Measurements from ENCODE around the gene IRS1. TPM values are rescaled to one million over a fixed set of nuclear protein-coding genes. Genes with fewer than 3 reads are reported as not detected.

The IRS1 gene
- total RNA-seq, 8 experiments from 2014 or later, result 7.1 to 47.0 (median 8.7) TPM

GRCh38 chr2:226794196-226794661 is 5.4 kb downstream of the IRS1 start:
- Histone ChIP-seq H3K27ac (peak overlapping the region in 1 of 2 donors; percentile 32), H3K4me1 (replicated peaks in 1 of 2) (peaks cover 32 to 35% of the 10 kb centered on the region in 2 donors), H3K4me3 (peak overlapping the region; percentile 20 to 61 (median 44))
- in situ Hi-C loops (cut with MboI; ENCODE audit: low pct_unique_long_range_greater_than_20kb in 2 of 9, low sequenced_read_pairs in 9 of 9, unreplicated experiment in 9 of 9), result loop anchor here in 3 of 9 experiments (25.0 kb wide), 4 partner anchors 382 to 907 kb away; no protein-coding TSS in a partner anchor
- no peak for ATAC-seq (replicated peaks in 6 of 8)
- 0 to 26% (median 7%) methylated on average over 1 to 4 of the region's 4 CpGs; no CpG with 5 or more reads in 2 of the 10 experiments for WGBS, 10 experiments

GRCh38 chr2:226793646-226794045 is 6.0 kb downstream of the IRS1 start:
- 0 to 43% (median 25%) methylated on average over 1 to 2 of the region's 2 CpGs; no CpG with 5 or more reads in 2 of the 10 experiments for WGBS, 10 experiments
- ATAC-seq (replicated peaks in 6 of 8), result no peak
- peak overlapping the region in 1 of 2 donors; percentile 20 for H3K27ac ChIP-seq

GRCh38 chr2:226792155-226792881 is 7.3 kb downstream of the IRS1 start:
- 3 to 32% (median 13%) methylated on average over 2 to 6 of the region's 7 CpGs for WGBS, 10 experiments
- Histone ChIP-seq H3K27ac (peak overlapping the region; percentile 83 to 87), H3K4me1 (replicated peaks in 1 of 2) (peaks cover 31 to 43% of the 10 kb centered on the region in 2 donors), H3K4me3 (peak overlapping the region; percentile 43 to 61 (median 52))
- ATAC-seq (replicated peaks in 6 of 8), result no peak
- in situ Hi-C loops (cut with MboI; ENCODE audit: low pct_unique_long_range_greater_than_20kb in 2 of 9, low sequenced_read_pairs in 9 of 9, unreplicated experiment in 9 of 9), result loop anchor here in 3 of 9 experiments (25.0 kb wide), 4 partner anchors 380 to 905 kb away; no protein-coding TSS in a partner anchor

More at GRCh38 chr2:226793646-226794045, 6.0 kb downstream of the IRS1 start:
- Histone ChIP-seq H3K4me3 (peak overlapping the region; percentile 20 to 61 (median 44)), H3K4me1 (replicated peaks in 1 of 2) (peaks cover 37 to 39% of the 10 kb centered on the region in 2 donors)
- in situ Hi-C loops (cut with MboI; ENCODE audit: low pct_unique_long_range_greater_than_20kb in 2 of 9, low sequenced_read_pairs in 9 of 9, unreplicated experiment in 9 of 9), result loop anchor here in 3 of 9 experiments (25.0 kb wide), 4 partner anchors 381 to 906 kb away; no protein-coding TSS in a partner anchor

- peaks cover 31 to 43% of the 10 kb centered on the region in 2 donors for H3K4me1 ChIP-seq (replicated peaks in 1 of 2)
- H3K27ac ChIP-seq, result peak overlapping the region; percentile 83 to 87
- WGBS, 10 experiments, result 0 to 1% (median 0%) methylated on average over 1 to 15 of the region's 56 CpGs; no CpG with 5 or more reads in 5 of the 10 experiments
- H3K4me3 ChIP-seq, result peak overlapping the region; percentile 43 to 61 (median 52)
- in situ Hi-C loops (cut with MboI; ENCODE audit: low pct_unique_long_range_greater_than_20kb in 2 of 9, low sequenced_read_pairs in 9 of 9, unreplicated experiment in 9 of 9), result loop anchor here in 3 of 9 experiments (25.0 kb wide), 4 partner anchors 379 to 904 kb away; no protein-coding TSS in a partner anchor
- ATAC-seq (replicated peaks in 6 of 8), result peak; percentile 84 to 93 (median 92)
These were observed 8.0 kb downstream of the IRS1 start for GRCh38 chr2:226791487-226792081.

- in situ Hi-C loops (cut with MboI; ENCODE audit: low pct_unique_long_range_greater_than_20kb in 2 of 9, low sequenced_read_pairs in 9 of 9, unreplicated experiment in 9 of 9), result loop anchor here in 3 of 9 experiments (25.0 kb wide), 4 partner anchors 379 to 904 kb away; no protein-coding TSS in a partner anchor
- H3K27ac ChIP-seq, result peak overlapping the region; percentile 83 to 87
- ATAC-seq (replicated peaks in 6 of 8), result peak; percentile 41 to 68 (median 62)
- H3K4me3 ChIP-seq, result peak overlapping the region; percentile 43 to 61 (median 52)
- 0 to 51% (median 8%) methylated on average over 1 to 16 of the region's 24 CpGs; no CpG with 5 or more reads in 4 of the 10 experiments for WGBS, 10 experiments
- peaks cover 28 to 43% of the 10 kb centered on the region in 2 donors for H3K4me1 ChIP-seq (replicated peaks in 1 of 2)
These were observed 8.5 kb downstream of the IRS1 start for GRCh38 chr2:226791056-226791486.

- in situ Hi-C loops (cut with MboI; ENCODE audit: low pct_unique_long_range_greater_than_20kb in 2 of 9, low sequenced_read_pairs in 9 of 9, unreplicated experiment in 9 of 9), result loop anchor here in 3 of 9 experiments (25.0 kb wide), 4 partner anchors 378 to 903 kb away; no protein-coding TSS in a partner anchor
- peaks cover 22 to 38% of the 10 kb centered on the region in 2 donors for H3K4me1 ChIP-seq (replicated peaks in 1 of 2)
- H3K27ac ChIP-seq, result peak overlapping the region; percentile 83 to 87
- peak overlapping the region; percentile 43 to 61 (median 52) for H3K4me3 ChIP-seq
- ATAC-seq (replicated peaks in 6 of 8), result no peak
- 79 to 100% (median 100%) methylated on average over 1 to 2 of the region's 2 CpGs; no CpG with 5 or more reads in 4 of the 10 experiments for WGBS, 10 experiments
These were observed 9.2 kb downstream of the IRS1 start for GRCh38 chr2:226790431-226790830.

GRCh38 chr2:226790011-226790410 is 9.6 kb downstream of the IRS1 start:
- in situ Hi-C loops (cut with MboI; ENCODE audit: low pct_unique_long_range_greater_than_20kb in 2 of 9, low sequenced_read_pairs in 9 of 9, unreplicated experiment in 9 of 9), result loop anchor here in 3 of 9 experiments (25.0 kb wide), 4 partner anchors 378 to 903 kb away; no protein-coding TSS in a partner anchor
- 71 to 100% (median 86%) methylated on average over 1 of the region's 1 CpG; no CpG with 5 or more reads in 3 of the 10 experiments for WGBS, 10 experiments
- Histone ChIP-seq H3K4me3 (no peak overlapping the region), H3K27ac (no peak overlapping the region), H3K4me1 (replicated peaks in 1 of 2) (peaks cover 18 to 33% of the 10 kb centered on the region in 2 donors)
- ATAC-seq (replicated peaks in 6 of 8), result no peak

- H3K4me1 ChIP-seq (replicated peaks in 1 of 2), result peaks cover 18 to 29% of the 10 kb centered on the region in 2 donors
- no peak overlapping the region for H3K27ac ChIP-seq
- WGBS, 10 experiments, result 23 to 76% (median 45%) methylated on average over 2 to 3 of the region's 3 CpGs; no CpG with 5 or more reads in 1 of the 10 experiments
- ATAC-seq (replicated peaks in 6 of 8), result no peak
- in situ Hi-C loops (cut with MboI; ENCODE audit: low pct_unique_long_range_greater_than_20kb in 2 of 9, low sequenced_read_pairs in 9 of 9, unreplicated experiment in 9 of 9), result loop anchor here in 3 of 9 experiments (25.0 kb wide), 4 partner anchors 377 to 902 kb away; no protein-coding TSS in a partner anchor
- no peak overlapping the region for H3K4me3 ChIP-seq
These were observed 10.6 kb downstream of the IRS1 start for GRCh38 chr2:226788881-226789490.

- no peak for ATAC-seq (replicated peaks in 6 of 8)
- in situ Hi-C loops (cut with MboI; ENCODE audit: low pct_unique_long_range_greater_than_20kb in 2 of 9, low sequenced_read_pairs in 9 of 9, unreplicated experiment in 9 of 9), result loop anchor here in 3 of 9 experiments (25.0 kb wide), 4 partner anchors 376 to 901 kb away; no protein-coding TSS in a partner anchor
- H3K4me1 ChIP-seq (replicated peaks in 1 of 2), result peaks cover 18 to 27% of the 10 kb centered on the region in 2 donors
- H3K4me3 ChIP-seq, result no peak overlapping the region
- H3K27ac ChIP-seq, result no peak overlapping the region
These were observed 11.6 kb downstream of the IRS1 start for GRCh38 chr2:226788064-226788463.

- peaks cover 15 to 20% of the 10 kb centered on the region in 2 donors for H3K4me1 ChIP-seq (replicated peaks in 1 of 2)
- no peak overlapping the region for H3K4me3 ChIP-seq
- whole genome bisulfite sequencing, 10 experiments, result 80 to 100% (median 100%) methylated on average over 1 to 2 of the region's 2 CpGs; no CpG with 5 or more reads in 4 of the 10 experiments
- in situ Hi-C loops (cut with MboI; ENCODE audit: low pct_unique_long_range_greater_than_20kb in 2 of 9, low sequenced_read_pairs in 9 of 9, unreplicated experiment in 9 of 9), result loop anchor here in 3 of 9 experiments (25.0 kb wide), 4 partner anchors 372 to 897 kb away; no protein-coding TSS in a partner anchor
- no peak for ATAC-seq (replicated peaks in 6 of 8)
- no peak overlapping the region for H3K27ac ChIP-seq
These were observed 15.7 kb downstream of the IRS1 start for GRCh38 chr2:226783885-226784284.

GRCh38 chr2:226782092-226782713 is 17.4 kb downstream of the IRS1 start:
- 44 to 100% (median 68%) methylated on average over 1 to 4 of the region's 5 CpGs; no CpG with 5 or more reads in 2 of the 10 experiments for WGBS, 10 experiments
- Histone ChIP-seq H3K4me3 (no peak overlapping the region), H3K4me1 (replicated peaks in 1 of 2) (peaks cover 12 to 15% of the 10 kb centered on the region in 2 donors), H3K27ac (no peak overlapping the region)
- peak in 5 of 8 experiments; percentile 52 to 86 (median 60) for ATAC-seq (replicated peaks in 6 of 8)
- in situ Hi-C loops (cut with MboI; ENCODE audit: low pct_unique_long_range_greater_than_20kb in 2 of 9, low sequenced_read_pairs in 9 of 9, unreplicated experiment in 9 of 9), result loop anchor here in 3 of 9 experiments (25.0 kb wide), 4 partner anchors 370 to 895 kb away; no protein-coding TSS in a partner anchor

All from motor neuron (in vitro differentiated cells).